Smooth muscle cell (in vitro differentiated cells): ENCODE data around the gene THRAP3. TPM values are rescaled to one million over a fixed set of nuclear protein-coding genes. Genes with fewer than 3 reads are reported as not detected.
A peak's percentile ranks its signal among the peaks of the same experiment; 100 is the strongest.

Experiments used
- DNase-seq: peaks from one replicate; lab custom pipeline; 2025; ENCODE audit not compliant: unreplicated experiment; lab: John Stamatoyannopoulos, UW
- H2AFZ ChIP-seq: fragments of 200-600 bp; sonication (generic); 2 replicates; pipeline ENCODE4 v1.6.0; 2016; ENCODE audit warnings: antibody characterized with exemption, low read depth, mild to moderate bottlenecking
- H3F3A ChIP-seq: fragments of 200-600 bp; sonication (generic); 2 replicates; pipeline ENCODE4 v1.6.0; 2017; ENCODE audit warnings: antibody characterized with exemption, low read depth
- H3K27ac ChIP-seq: fragments of 200-600 bp; sonication (generic); 2 replicates; pipeline ENCODE4 v1.5.1; 2016; ENCODE audit warnings: low read depth, mild to moderate bottlenecking
- H3K27me3 ChIP-seq: fragments of 200-600 bp; sonication (generic); 2 replicates; pipeline ENCODE4 v1.6.1; 2016; ENCODE audit warnings: low read depth, mild to moderate bottlenecking
- H3K36me3 ChIP-seq: fragments of 200-600 bp; sonication (generic); 2 replicates; pipeline ENCODE4 v1.5.1; 2016; ENCODE audit warnings: low read depth
- H3K4me1 ChIP-seq: fragments of 200-600 bp; sonication (generic); 2 replicates; pipeline ENCODE4 v1.5.1; 2016; ENCODE audit warnings: low read depth
- H3K4me2 ChIP-seq: fragments of 200-600 bp; sonication (generic); 2 replicates; pipeline ENCODE4 v1.6.0; 2016; ENCODE audit warnings: mild to moderate bottlenecking
- H3K4me3 ChIP-seq: fragments of 200-600 bp; sonication (generic); 2 replicates; pipeline ENCODE4 v1.5.1; 2016; ENCODE audit warnings: mild to moderate bottlenecking
- H3K79me2 ChIP-seq: fragments of 200-600 bp; sonication (generic); 2 replicates; pipeline ENCODE4 v1.6.0; 2016; ENCODE audit warnings: low read depth, mild to moderate bottlenecking
- H3K9ac ChIP-seq: fragments of 200-600 bp; sonication (generic); 2 replicates; pipeline ENCODE4 v1.6.0; 2016; ENCODE audit warnings: low read depth
- H3K9me3 ChIP-seq: fragments of 200-600 bp; sonication (generic); replicated peaks from 2 replicates; pipeline ENCODE4 v1.5.1; 2016; ENCODE audit warnings: low read depth
- H4K20me1 ChIP-seq: fragments of 200-600 bp; sonication (generic); 2 replicates; pipeline ENCODE4 v1.6.0; 2016; ENCODE audit warnings: low read depth
- WGBS: methylation state at CpG from one replicate; pipeline ENCODE4 v1.1.7; 2016; ENCODE audit warnings: low lambda C conversion rate; 5-methylcytosine and 5-hydroxymethylcytosine counted together
- polyA plus RNA-seq: library from polyadenylated mRNA; unstranded; fragments of >200 nt; fragmentation: Nextera tagmentation; extraction: Ambion mirVana; gene quantifications from 2 replicates; pipeline ENCODE4 v1.2.1, GENCODE V29; 2016
- total RNA-seq: library from RNA; depleted of rRNA; stranded (reverse); fragments of >200 nt; gene quantifications from 2 replicates; pipeline ENCODE4 v1.2.3, GENCODE V29; 2014
- TF ChIP-seq, protein P1 (sequence below): fragments of 200-600 bp; sonication (generic); IDR thresholded peaks from 2 replicates; pipeline ENCODE4 v1.5.1; 2017; ENCODE audit warnings: borderline replicate concordance, mild to moderate bottlenecking, antibody characterized with exemption; ENCODE audit not compliant: insufficient read depth, poor library complexity, severe bottlenecking

THRAP3 gene
- total and polyA plus RNA-seq, 2 experiments from 2014 or later, result 45.1 to 60.5 TPM

DNA sequence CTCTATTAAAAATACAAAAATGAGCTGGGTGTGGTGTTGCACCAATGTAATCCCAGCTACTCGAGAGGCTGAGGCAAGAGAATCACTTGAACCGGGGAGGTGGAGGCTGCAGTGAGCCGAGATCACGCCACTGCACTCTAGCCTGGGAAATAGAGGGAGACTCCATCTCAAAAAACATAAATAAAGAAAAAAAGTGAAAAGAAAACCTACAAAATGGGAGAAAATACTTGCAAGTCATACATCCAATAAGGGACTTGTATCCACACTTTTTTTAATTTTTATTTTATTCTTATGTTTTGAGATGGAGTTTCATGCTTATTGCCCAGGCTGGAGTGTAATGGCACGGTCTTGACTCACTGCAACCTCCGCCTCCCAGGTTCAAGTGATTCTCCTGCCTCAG, 52.4 kb downstream of the THRAP3 start:
- no peak overlapping the region for H3K27ac ChIP-seq
- peaks cover 86% of the 10 kb centered on the region for H3K79me2 ChIP-seq
- H3K36me3 ChIP-seq, result no peaks in the 10 kb centered on the region
- 97% methylated on average over 6 of the region's 6 CpGs for WGBS
- TF ChIP-seq, protein P1, sequence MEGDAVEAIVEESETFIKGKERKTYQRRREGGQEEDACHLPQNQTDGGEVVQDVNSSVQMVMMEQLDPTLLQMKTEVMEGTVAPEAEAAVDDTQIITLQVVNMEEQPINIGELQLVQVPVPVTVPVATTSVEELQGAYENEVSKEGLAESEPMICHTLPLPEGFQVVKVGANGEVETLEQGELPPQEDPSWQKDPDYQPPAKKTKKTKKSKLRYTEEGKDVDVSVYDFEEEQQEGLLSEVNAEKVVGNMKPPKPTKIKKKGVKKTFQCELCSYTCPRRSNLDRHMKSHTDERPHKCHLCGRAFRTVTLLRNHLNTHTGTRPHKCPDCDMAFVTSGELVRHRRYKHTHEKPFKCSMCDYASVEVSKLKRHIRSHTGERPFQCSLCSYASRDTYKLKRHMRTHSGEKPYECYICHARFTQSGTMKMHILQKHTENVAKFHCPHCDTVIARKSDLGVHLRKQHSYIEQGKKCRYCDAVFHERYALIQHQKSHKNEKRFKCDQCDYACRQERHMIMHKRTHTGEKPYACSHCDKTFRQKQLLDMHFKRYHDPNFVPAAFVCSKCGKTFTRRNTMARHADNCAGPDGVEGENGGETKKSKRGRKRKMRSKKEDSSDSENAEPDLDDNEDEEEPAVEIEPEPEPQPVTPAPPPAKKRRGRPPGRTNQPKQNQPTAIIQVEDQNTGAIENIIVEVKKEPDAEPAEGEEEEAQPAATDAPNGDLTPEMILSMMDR, result no peak
- H3F3A ChIP-seq, result peaks cover 8% of the 10 kb centered on the region
- H3K4me2 ChIP-seq, result no peak overlapping the region
- H2AFZ ChIP-seq, result no peak overlapping the region
- no peaks in the 10 kb centered on the region for H3K4me1 ChIP-seq
- no peak overlapping the region for H3K4me3 ChIP-seq
- peaks cover 88% of the 10 kb centered on the region for H4K20me1 ChIP-seq
- H3K9me3 ChIP-seq, result no peaks in the 10 kb centered on the region
- no peak overlapping the region for H3K9ac ChIP-seq
- DNase-seq, result no peak
- H3K27me3 ChIP-seq, result no peaks in the 10 kb centered on the region

DNA sequence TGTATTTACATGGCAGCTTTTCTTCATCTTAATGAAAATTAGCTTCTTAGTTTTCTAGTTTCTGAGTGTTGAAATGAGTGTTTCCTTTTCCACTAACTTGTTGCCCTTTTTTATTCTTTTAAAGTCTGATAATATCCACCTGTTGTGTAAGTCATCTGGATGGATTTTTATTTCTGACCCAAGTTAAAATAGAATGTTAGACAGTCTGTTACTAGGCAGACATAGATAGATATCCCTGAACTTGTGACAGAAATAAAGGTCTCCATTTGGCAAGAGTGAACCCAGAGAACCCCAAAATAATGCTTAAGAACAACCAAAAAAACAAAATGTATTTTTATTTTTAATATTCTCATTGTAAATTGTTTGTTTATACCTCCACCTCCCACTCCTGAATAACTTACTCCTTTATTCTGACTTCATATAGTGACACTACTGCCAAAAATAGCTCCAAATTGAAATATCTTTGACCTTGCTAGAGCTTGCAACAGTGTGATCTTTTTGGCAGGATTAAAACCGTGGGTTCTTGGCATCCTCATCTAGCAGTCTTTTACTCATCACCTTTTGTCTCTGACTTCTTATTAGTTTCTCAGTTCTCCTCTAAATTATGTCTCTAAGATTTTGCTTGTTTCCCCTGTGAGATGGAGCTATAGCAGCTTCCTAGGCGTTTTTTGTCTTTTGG, 55.0 kb downstream of the THRAP3 start:
- no peak for DNase-seq
- WGBS, result 87% methylated on average over 2 of the region's 2 CpGs
- Histone ChIP-seq H3K4me2 (no peak overlapping the region), H3K36me3 (no peaks in the 10 kb centered on the region), H3K79me2 (peaks cover 66% of the 10 kb centered on the region), H3K4me1 (no peaks in the 10 kb centered on the region), H2AFZ (no peak overlapping the region), H3K27ac (peak overlapping the region; percentile 54), H3K4me3 (no peak overlapping the region), H3K27me3 (no peaks in the 10 kb centered on the region), H3F3A (peaks cover 31% of the 10 kb centered on the region), H3K9ac (no peak overlapping the region), H4K20me1 (peaks cover 79% of the 10 kb centered on the region), H3K9me3 (no peaks in the 10 kb centered on the region)
- TF ChIP-seq, protein P1, result no peak

DNA sequence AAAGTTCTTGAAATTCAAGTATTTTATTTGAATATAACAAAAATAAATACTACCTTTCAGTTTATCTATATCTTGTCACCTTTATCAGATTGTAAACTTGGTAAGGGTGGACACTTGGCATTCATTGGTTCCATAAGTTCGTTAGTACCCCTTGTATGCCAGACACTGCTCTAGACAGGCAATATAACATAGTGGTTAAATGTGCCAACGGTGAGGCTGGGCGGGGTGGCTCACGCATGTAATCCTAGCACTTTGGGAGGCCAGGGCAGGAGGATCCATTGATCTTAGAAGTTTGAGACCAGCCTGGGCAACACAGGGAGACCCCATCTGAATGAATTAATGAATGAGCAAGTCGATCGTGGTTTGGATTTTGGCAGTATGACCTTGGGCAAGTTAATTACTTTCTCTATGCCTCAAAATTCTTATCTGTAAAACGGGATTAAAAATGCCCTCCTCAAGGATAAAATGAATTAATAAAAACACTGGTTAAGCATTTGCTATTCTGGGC, 55.6 kb downstream of the THRAP3 start:
- 92% methylated on average over 7 of the region's 7 CpGs for WGBS
- no peaks in the 10 kb centered on the region for H3K9me3 ChIP-seq
- no peaks in the 10 kb centered on the region for H3K36me3 ChIP-seq
- TF ChIP-seq, protein P1, result no peak
- no peaks in the 10 kb centered on the region for H3K4me1 ChIP-seq
- H3F3A ChIP-seq, result peaks cover 37% of the 10 kb centered on the region
- H3K4me3 ChIP-seq, result no peak overlapping the region
- H2AFZ ChIP-seq, result no peak overlapping the region
- DNase-seq, result no peak
- peaks cover 64% of the 10 kb centered on the region for H3K79me2 ChIP-seq
- H4K20me1 ChIP-seq, result peaks cover 80% of the 10 kb centered on the region
- H3K27ac ChIP-seq, result peak overlapping the region; percentile 54
- H3K9ac ChIP-seq, result no peak overlapping the region
- no peaks in the 10 kb centered on the region for H3K27me3 ChIP-seq
- no peak overlapping the region for H3K4me2 ChIP-seq

DNA sequence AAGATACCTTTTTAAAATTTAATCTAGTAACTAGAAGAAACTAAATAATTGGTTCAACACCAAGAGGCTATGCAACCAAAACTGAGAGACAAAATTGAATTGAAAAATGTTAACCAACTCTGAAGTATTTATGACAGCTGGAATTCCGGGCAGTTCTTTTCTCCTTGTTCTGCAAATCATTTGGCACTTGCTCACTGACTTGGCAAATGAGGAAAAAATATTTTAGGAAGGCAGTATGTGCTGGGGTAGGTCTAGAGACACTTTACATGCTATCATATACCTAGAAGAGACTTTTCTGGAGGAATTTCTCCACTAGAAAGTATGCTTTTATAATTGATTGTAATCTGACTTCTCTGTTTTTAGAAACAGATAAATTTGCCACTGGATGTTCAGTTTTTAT, 59.8 kb downstream of the THRAP3 start:
- Histone ChIP-seq H3K4me2 (no peak overlapping the region), H3F3A (peaks cover 41% of the 10 kb centered on the region), H3K27me3 (no peaks in the 10 kb centered on the region), H3K36me3 (peaks cover 10% of the 10 kb centered on the region), H3K79me2 (peaks cover 55% of the 10 kb centered on the region), H3K9ac (no peak overlapping the region), H3K9me3 (no peaks in the 10 kb centered on the region), H3K27ac (peak overlapping the region; percentile 55), H3K4me3 (no peak overlapping the region), H2AFZ (no peak overlapping the region), H4K20me1 (peaks cover 72% of the 10 kb centered on the region), H3K4me1 (no peaks in the 10 kb centered on the region)
- WGBS, result 100% methylated on average over 1 of the region's 1 CpG
- TF ChIP-seq, protein P1, result no peak
- DNase-seq, result no peak
